Activated naive CD4-positive, alpha-beta T cell (primary cell): Measurements from ENCODE around the gene RABL2A.
"Not testable (repeated sequence)": the region's sequence is repeated elsewhere in the genome, so short reads cannot be mapped to it uniquely, and the experiment has no call there.

Experiments
- DNase-seq, 4 experiments: peaks; one replicate each; lab custom pipeline; 2025; lab: John Stamatoyannopoulos, UW

RABL2A gene

GRCh38 chr2:113626616-113627330 lies at the start of gene RABL2A:
RABL2A (plus strand) TSS chr2:113627266; CDS start chr2:113628607, 1,341 bp downstream.
- not testable (repeated sequence) for DNase-seq

- not testable (repeated sequence) for DNase-seq
Measured at GRCh38 chr2:113578508-113578907, 48.6 kb upstream of the RABL2A start.

- DNase-seq = not testable (repeated sequence)
Measured at GRCh38 chr2:113582473-113582872, 44.6 kb upstream of the RABL2A start.

- DNase-seq = not testable (repeated sequence)
Measured at GRCh38 chr2:113583521-113584225, 43.4 kb upstream of the RABL2A start.

GRCh38 chr2:113584311-113585092 lies 42.6 kb upstream of the RABL2A start:
- not testable (repeated sequence) for DNase-seq

- DNase-seq = not testable (repeated sequence)
Measured at GRCh38 chr2:113587201-113587600, 39.9 kb upstream of the RABL2A start.

- not testable (repeated sequence) for DNase-seq
Measured at GRCh38 chr2:113589591-113589990, 37.5 kb upstream of the RABL2A start.

- not testable (repeated sequence) for DNase-seq
Measured at GRCh38 chr2:113591926-113592325, 35.1 kb upstream of the RABL2A start.

- DNase-seq = not testable (repeated sequence)
Measured at GRCh38 chr2:113593280-113593679, 33.8 kb upstream of the RABL2A start.

GRCh38 chr2:113595725-113596124 lies 31.3 kb upstream of the RABL2A start:
- DNase-seq = not testable (repeated sequence)

- DNase-seq = not testable (repeated sequence)
Measured at GRCh38 chr2:113597164-113597563, 29.9 kb upstream of the RABL2A start.

- not testable (repeated sequence) for DNase-seq
Measured at GRCh38 chr2:113597572-113597971, 29.5 kb upstream of the RABL2A start.

- not testable (repeated sequence) for DNase-seq
Measured at GRCh38 chr2:113598180-113598579, 28.9 kb upstream of the RABL2A start.

GRCh38 chr2:113598738-113599137 lies 28.3 kb upstream of the RABL2A start:
- not testable (repeated sequence) for DNase-seq

GRCh38 chr2:113599208-113599607 lies 27.9 kb upstream of the RABL2A start:
- not testable (repeated sequence) for DNase-seq

GRCh38 chr2:113602040-113602769 lies 24.9 kb upstream of the RABL2A start:
- not testable (repeated sequence) for DNase-seq

GRCh38 chr2:113602869-113603466 lies 24.1 kb upstream of the RABL2A start:
- no peak for DNase-seq

- not testable (repeated sequence) for DNase-seq
Measured at GRCh38 chr2:113603467-113604084, 23.5 kb upstream of the RABL2A start.

GRCh38 chr2:113604085-113604477 lies 23.0 kb upstream of the RABL2A start:
- DNase-seq = not testable (repeated sequence)

GRCh38 chr2:113604661-113605060 lies 22.4 kb upstream of the RABL2A start:
- DNase-seq = not testable (repeated sequence)

- DNase-seq = not testable (repeated sequence)
Measured at GRCh38 chr2:113606036-113606435, 21.0 kb upstream of the RABL2A start.
